ENCODE results near the gene EXOSC1. TPM values are rescaled to one million over a fixed set of nuclear protein-coding genes. Genes with fewer than 3 reads are reported as not detected.

The EXOSC1 gene
- total and polyA plus RNA-seq, 2 donors (not counting 3 experiments of a cell fraction or from before 2014, with no cell fraction given) = 50.7 to 52.9 TPM

GRCh38 chr10:97465982-97466381 is 20.2 kb upstream of the EXOSC1 start:
- intact Hi-C loops (cut with micrococcal nuclease) = no loop called here
- POLR2A ChIA-PET = interaction anchor here (0.6 kb wide), 1 partner anchor 57 kb away, joined by 7 read pairs; no protein-coding TSS in a partner anchor

More at GRCh38 chr10:97465982-97466381, 20.2 kb upstream of the EXOSC1 start:
- H3K4me3 ChIP-seq (replicated peaks in 1 of 3; ENCODE audit: insufficient read depth in 1 of 3, low read depth in 1 of 3, low read length in 3 of 3) = no peak overlapping the region
- H3K27me3 ChIP-seq (ENCODE audit: control insufficient read depth in 2 of 2, insufficient read depth in 2 of 2, low read length in 2 of 2) = no peaks in the 10 kb centered on the region
- peaks cover 3% of the 10 kb centered on the region for H3K4me1 ChIP-seq (ENCODE audit: control insufficient read depth, extremely low read depth, insufficient read depth, low read length)
- H3K27ac ChIP-seq (ENCODE audit: insufficient read depth, low read depth, low read length) = no peak overlapping the region
- no peak overlapping the region for H2AFZ ChIP-seq (ENCODE audit: low read depth, low read length)
- DNase-seq (ENCODE audit: low read depth, low spot score) = no peak
- CTCF ChIA-PET = interaction anchor here (1.2 to 5.8 kb wide), 7 partner anchors 9 to 146 kb away, joined by 3 to 61 read pairs (median 5); partner anchors contain the start of genes ANKRD2 and UBTD1
- no peak for FAIRE-seq
- H3K79me2 ChIP-seq (ENCODE audit: control insufficient read depth, insufficient read depth, low read length) = no peaks in the 10 kb centered on the region
- H4K20me1 ChIP-seq (replicated peaks; ENCODE audit: control insufficient read depth, extremely low read depth, insufficient read depth, low read length) = no peaks in the 10 kb centered on the region
- dilution Hi-C loops (cut with MboI; ENCODE audit: extremely low pct_ligation_motif_present, low sequenced_read_pairs) = no loop called here
- H3K9ac ChIP-seq (replicated peaks; ENCODE audit: extremely low read depth, insufficient read depth, low read length) = no peak overlapping the region
- peaks cover 38 to 65% of the 10 kb centered on the region in 2 experiments for H3K36me3 ChIP-seq (ENCODE audit: control insufficient read depth in 2 of 2, extremely low read depth in 1 of 2, insufficient read depth in 2 of 2, low read length in 2 of 2)
- no peaks in the 10 kb centered on the region for H3K9me1 ChIP-seq (replicated peaks; ENCODE audit: control insufficient read depth, extremely low read depth, insufficient read depth, low read length)
- no peaks in the 10 kb centered on the region for H3K9me3 ChIP-seq (replicated peaks; ENCODE audit: control insufficient read depth, insufficient read depth, low read length)
- no TSS peak for BruUV-seq (replicated peaks)
- TF ChIP-seq JUN (IDR thresholded peaks at IDR 0.05; ENCODE audit: borderline replicate concordance, insufficient read depth, insufficient read length, low read depth) (no peak), POLR2A (IDR thresholded peaks at IDR 0.05; ENCODE audit: low read depth, low read length) (no peak), CTCF (IDR thresholded peaks at IDR 0.05; ENCODE audit: extremely low read depth in 1 of 2, insufficient read depth in 1 of 2, low read depth in 1 of 2, low read length in 2 of 2) (no peak), MAX (IDR thresholded peaks at IDR 0.05; ENCODE audit: insufficient read depth, insufficient read length) (no peak), GATA2 (IDR thresholded peaks at IDR 0.05; ENCODE audit: insufficient read depth, insufficient read length, low read depth, low read length) (no peak), EZH2 (IDR thresholded peaks at IDR 0.05; ENCODE audit: borderline replicate concordance, low read depth, low read length, severe bottlenecking) (no peak), FOS (IDR thresholded peaks at IDR 0.05; ENCODE audit: borderline replicate concordance, insufficient read depth, low read length) (no peak), POLR2AphosphoS5 (IDR thresholded peaks at IDR 0.05; ENCODE audit: insufficient read depth, low read depth, low read length) (no peak), MYC (IDR thresholded peaks at IDR 0.05; ENCODE audit: low read depth, low read length) (no peak)
- H3K4me2 ChIP-seq (ENCODE audit: insufficient read depth, low read length) = no peak overlapping the region
